RWPE2 (cell line): ENCODE measurements around the gene DIP2C.

Experiments
- ATAC-seq: fragments of 200-7000 bp; cut with Tn5 transposase; 3 replicates; pipeline ENCODE4 v1.9.1; 2021; ENCODE audit warnings: low read depth
- DNase-seq: peaks from one replicate; pipeline ENCODE4 v3.0.0-alpha.2; 2020; ENCODE audit warnings: low spot score
- H3K27ac ChIP-seq: fragments of 450-650 bp; 2 replicates; pipeline ENCODE4 v1.5.1; 2017; ENCODE audit warnings: mild to moderate bottlenecking; ENCODE audit not compliant: poor library complexity, severe bottlenecking
- H3K27me3 ChIP-seq: fragments of 250-450 bp; sonication (Bioruptor Pico); 2 replicates; pipeline ENCODE4 v1.5.1; 2021; ENCODE audit warnings: mild to moderate bottlenecking, moderate library complexity; ENCODE audit not compliant: insufficient read depth, poor library complexity, severe bottlenecking
- H3K36me3 ChIP-seq: fragments of 250-450 bp; sonication (Bioruptor Pico); 2 replicates; pipeline ENCODE4 v1.5.1; 2020; ENCODE audit warnings: low read depth, mild to moderate bottlenecking, moderate library complexity
- H3K4me1 ChIP-seq: fragments of 250-450 bp; sonication (Bioruptor Pico); 2 replicates; pipeline ENCODE4 v1.5.1; 2021; ENCODE audit warnings: mild to moderate bottlenecking, moderate library complexity; ENCODE audit not compliant: insufficient read depth, poor library complexity, severe bottlenecking
- H3K4me3 ChIP-seq: fragments of 250-450 bp; sonication (Bioruptor Pico); 2 replicates; pipeline ENCODE4 v1.5.1; 2021; ENCODE audit warnings: mild to moderate bottlenecking, moderate library complexity; ENCODE audit not compliant: severe bottlenecking
- H3K9me3 ChIP-seq: fragments of 250-450 bp; sonication (Bioruptor Pico); 2 replicates; pipeline ENCODE4 v1.5.1; 2021; ENCODE audit warnings: mild to moderate bottlenecking, moderate library complexity; ENCODE audit not compliant: severe bottlenecking
- CTCF ChIP-seq: fragments of 450-650 bp; IDR thresholded peaks from one replicate; pipeline ENCODE4 v1.5.1; 2017; ENCODE audit warnings: mild to moderate bottlenecking, moderate library complexity; ENCODE audit not compliant: poor library complexity, severe bottlenecking

The DIP2C gene

GRCh38 chr10:536371-536925 is 153.0 kb downstream of the DIP2C start:
- no peak for DNase-seq
- H3K4me1 ChIP-seq, result no peaks in the 10 kb centered on the region
- no peak; the same call in 2 of the 3 replicates for ATAC-seq
- H3K4me3 ChIP-seq, result no peak overlapping the region
- no peak for TF ChIP-seq CTCF
- H3K27ac ChIP-seq, result no peak overlapping the region
- H3K36me3 ChIP-seq, result no peaks in the 10 kb centered on the region
- no peaks in the 10 kb centered on the region for H3K27me3 ChIP-seq
- H3K9me3 ChIP-seq, result no peaks in the 10 kb centered on the region

GRCh38 chr10:535952-536351 is 153.5 kb downstream of the DIP2C start:
- Histone ChIP-seq H3K27me3 (no peaks in the 10 kb centered on the region), H3K4me1 (no peaks in the 10 kb centered on the region), H3K4me3 (no peak overlapping the region), H3K9me3 (no peaks in the 10 kb centered on the region), H3K36me3 (no peaks in the 10 kb centered on the region), H3K27ac (no peak overlapping the region)
- ATAC-seq (no peak), DNase-seq (no peak)
- TF ChIP-seq CTCF, result no peak

- no peak for ATAC-seq
- no peak for DNase-seq
- Histone ChIP-seq H3K36me3 (no peaks in the 10 kb centered on the region), H3K4me1 (no peaks in the 10 kb centered on the region), H3K4me3 (no peak overlapping the region), H3K27me3 (no peaks in the 10 kb centered on the region), H3K9me3 (no peaks in the 10 kb centered on the region), H3K27ac (no peak overlapping the region)
- TF ChIP-seq CTCF, result no peak
Measured at GRCh38 chr10:535051-535450, 154.4 kb downstream of the DIP2C start.

- Histone ChIP-seq H3K36me3 (no peaks in the 10 kb centered on the region), H3K27ac (no peak overlapping the region), H3K4me1 (no peaks in the 10 kb centered on the region), H3K4me3 (no peak overlapping the region), H3K27me3 (no peaks in the 10 kb centered on the region), H3K9me3 (no peaks in the 10 kb centered on the region)
- no peak for ATAC-seq
- TF ChIP-seq CTCF, result no peak
- DNase-seq, result no peak
Measured at GRCh38 chr10:534047-534566, 155.4 kb downstream of the DIP2C start.

GRCh38 chr10:533611-534010 is 155.9 kb downstream of the DIP2C start:
- no peak for DNase-seq
- Histone ChIP-seq H3K4me3 (no peak overlapping the region), H3K27ac (no peak overlapping the region), H3K36me3 (no peaks in the 10 kb centered on the region), H3K4me1 (no peaks in the 10 kb centered on the region), H3K27me3 (no peaks in the 10 kb centered on the region), H3K9me3 (no peaks in the 10 kb centered on the region)
- ATAC-seq, result no peak
- TF ChIP-seq CTCF, result no peak
